ENCODE measurements around the gene LSM14A. TPM values are rescaled to one million over a fixed set of nuclear protein-coding genes. Genes with fewer than 3 reads are reported as not detected.

The LSM14A gene
- total RNA-seq, 1 experiment from 2014 or later, result 161 TPM

DNA sequence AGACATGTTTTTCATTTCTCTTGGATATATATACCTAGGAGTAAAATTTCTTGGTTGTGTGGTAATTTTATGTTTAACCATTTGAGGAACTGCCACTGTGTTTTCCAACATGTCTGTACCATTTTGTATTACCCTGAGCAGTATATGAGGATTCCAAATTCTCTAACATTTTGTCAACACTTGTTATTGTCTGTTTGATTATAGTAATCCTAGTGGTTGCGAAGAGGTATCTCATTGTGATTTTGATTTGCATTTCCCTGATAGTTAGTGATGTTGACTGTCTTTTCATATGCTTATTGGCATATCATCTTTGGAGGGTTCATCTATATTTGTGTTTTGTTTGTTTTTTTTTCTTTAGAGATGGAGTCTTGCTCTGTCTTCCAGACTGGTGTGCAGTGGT, 103.4 kb downstream of the LSM14A start (continued):
- TF ChIP-seq, protein P1, sequence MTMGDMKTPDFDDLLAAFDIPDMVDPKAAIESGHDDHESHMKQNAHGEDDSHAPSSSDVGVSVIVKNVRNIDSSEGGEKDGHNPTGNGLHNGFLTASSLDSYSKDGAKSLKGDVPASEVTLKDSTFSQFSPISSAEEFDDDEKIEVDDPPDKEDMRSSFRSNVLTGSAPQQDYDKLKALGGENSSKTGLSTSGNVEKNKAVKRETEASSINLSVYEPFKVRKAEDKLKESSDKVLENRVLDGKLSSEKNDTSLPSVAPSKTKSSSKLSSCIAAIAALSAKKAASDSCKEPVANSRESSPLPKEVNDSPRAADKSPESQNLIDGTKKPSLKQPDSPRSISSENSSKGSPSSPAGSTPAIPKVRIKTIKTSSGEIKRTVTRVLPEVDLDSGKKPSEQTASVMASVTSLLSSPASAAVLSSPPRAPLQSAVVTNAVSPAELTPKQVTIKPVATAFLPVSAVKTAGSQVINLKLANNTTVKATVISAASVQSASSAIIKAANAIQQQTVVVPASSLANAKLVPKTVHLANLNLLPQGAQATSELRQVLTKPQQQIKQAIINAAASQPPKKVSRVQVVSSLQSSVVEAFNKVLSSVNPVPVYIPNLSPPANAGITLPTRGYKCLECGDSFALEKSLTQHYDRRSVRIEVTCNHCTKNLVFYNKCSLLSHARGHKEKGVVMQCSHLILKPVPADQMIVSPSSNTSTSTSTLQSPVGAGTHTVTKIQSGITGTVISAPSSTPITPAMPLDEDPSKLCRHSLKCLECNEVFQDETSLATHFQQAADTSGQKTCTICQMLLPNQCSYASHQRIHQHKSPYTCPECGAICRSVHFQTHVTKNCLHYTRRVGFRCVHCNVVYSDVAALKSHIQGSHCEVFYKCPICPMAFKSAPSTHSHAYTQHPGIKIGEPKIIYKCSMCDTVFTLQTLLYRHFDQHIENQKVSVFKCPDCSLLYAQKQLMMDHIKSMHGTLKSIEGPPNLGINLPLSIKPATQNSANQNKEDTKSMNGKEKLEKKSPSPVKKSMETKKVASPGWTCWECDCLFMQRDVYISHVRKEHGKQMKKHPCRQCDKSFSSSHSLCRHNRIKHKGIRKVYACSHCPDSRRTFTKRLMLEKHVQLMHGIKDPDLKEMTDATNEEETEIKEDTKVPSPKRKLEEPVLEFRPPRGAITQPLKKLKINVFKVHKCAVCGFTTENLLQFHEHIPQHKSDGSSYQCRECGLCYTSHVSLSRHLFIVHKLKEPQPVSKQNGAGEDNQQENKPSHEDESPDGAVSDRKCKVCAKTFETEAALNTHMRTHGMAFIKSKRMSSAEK (CRISPR knock-in tag; IDR thresholded peaks at IDR 0.05; ENCODE audit: borderline replicate concordance), result no peak
- TF ChIP-seq, protein P2, sequence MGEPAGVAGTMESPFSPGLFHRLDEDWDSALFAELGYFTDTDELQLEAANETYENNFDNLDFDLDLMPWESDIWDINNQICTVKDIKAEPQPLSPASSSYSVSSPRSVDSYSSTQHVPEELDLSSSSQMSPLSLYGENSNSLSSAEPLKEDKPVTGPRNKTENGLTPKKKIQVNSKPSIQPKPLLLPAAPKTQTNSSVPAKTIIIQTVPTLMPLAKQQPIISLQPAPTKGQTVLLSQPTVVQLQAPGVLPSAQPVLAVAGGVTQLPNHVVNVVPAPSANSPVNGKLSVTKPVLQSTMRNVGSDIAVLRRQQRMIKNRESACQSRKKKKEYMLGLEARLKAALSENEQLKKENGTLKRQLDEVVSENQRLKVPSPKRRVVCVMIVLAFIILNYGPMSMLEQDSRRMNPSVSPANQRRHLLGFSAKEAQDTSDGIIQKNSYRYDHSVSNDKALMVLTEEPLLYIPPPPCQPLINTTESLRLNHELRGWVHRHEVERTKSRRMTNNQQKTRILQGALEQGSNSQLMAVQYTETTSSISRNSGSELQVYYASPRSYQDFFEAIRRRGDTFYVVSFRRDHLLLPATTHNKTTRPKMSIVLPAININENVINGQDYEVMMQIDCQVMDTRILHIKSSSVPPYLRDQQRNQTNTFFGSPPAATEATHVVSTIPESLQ (CRISPR knock-in tag; IDR thresholded peaks at IDR 0.05), result no peak
- TF ChIP-seq PRDM15 (CRISPR knock-in tag; IDR thresholded peaks at IDR 0.05) (no peak), ETV6 (CRISPR knock-in tag; IDR thresholded peaks at IDR 0.05) (no peak), RELA (CRISPR knock-in tag; IDR thresholded peaks at IDR 0.05; ENCODE audit: borderline replicate concordance) (no peak), TEAD4 (CRISPR knock-in tag; IDR thresholded peaks at IDR 0.05) (no peak), TEAD1 (CRISPR knock-in tag; IDR thresholded peaks at IDR 0.05) (no peak), NR2C2 (CRISPR knock-in tag; IDR thresholded peaks at IDR 0.05) (no peak)

DNA sequence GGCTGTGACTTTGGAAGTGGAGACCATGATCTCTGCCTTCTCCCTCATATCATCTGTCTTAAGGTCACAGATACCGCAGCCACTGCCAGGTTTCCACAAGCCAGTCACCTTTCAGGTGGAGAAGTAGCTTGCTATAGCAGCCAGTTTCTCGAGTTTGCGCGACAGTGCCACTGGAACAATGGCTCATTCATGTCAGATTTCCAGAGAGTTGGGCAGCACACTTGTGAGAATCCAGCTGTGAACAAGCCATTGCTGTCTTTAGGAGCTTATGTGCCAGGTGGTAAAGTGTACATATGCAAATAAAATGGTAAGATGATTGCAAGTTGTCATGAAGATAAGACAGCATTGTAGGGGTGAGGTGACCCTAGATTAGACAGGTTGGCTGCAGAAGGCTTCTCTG, 104.3 kb downstream of the LSM14A start:
- Mint-ChIP-seq H3K4me3 (no peak overlapping the region), H3K27ac (peak overlapping the region; percentile 11), H3K9me3 (peaks cover 11% of the 10 kb centered on the region), H3K36me3 (peaks cover 7% of the 10 kb centered on the region; the same call in 1 of the 2 replicates), H3K27me3 (ENCODE audit: low read depth) (no peaks in the 10 kb centered on the region), H3K4me1 (peaks cover 4% of the 10 kb centered on the region)
- TF ChIP-seq FOXP4 (CRISPR knock-in tag; IDR thresholded peaks at IDR 0.05) (no peak), PRRX2 (CRISPR knock-in tag; IDR thresholded peaks at IDR 0.05) (no peak)
- TF ChIP-seq, protein P3, sequence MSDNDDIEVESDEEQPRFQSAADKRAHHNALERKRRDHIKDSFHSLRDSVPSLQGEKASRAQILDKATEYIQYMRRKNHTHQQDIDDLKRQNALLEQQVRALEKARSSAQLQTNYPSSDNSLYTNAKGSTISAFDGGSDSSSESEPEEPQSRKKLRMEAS (CRISPR knock-in tag; IDR thresholded peaks at IDR 0.05), result no peak
- TF ChIP-seq, protein P4, sequence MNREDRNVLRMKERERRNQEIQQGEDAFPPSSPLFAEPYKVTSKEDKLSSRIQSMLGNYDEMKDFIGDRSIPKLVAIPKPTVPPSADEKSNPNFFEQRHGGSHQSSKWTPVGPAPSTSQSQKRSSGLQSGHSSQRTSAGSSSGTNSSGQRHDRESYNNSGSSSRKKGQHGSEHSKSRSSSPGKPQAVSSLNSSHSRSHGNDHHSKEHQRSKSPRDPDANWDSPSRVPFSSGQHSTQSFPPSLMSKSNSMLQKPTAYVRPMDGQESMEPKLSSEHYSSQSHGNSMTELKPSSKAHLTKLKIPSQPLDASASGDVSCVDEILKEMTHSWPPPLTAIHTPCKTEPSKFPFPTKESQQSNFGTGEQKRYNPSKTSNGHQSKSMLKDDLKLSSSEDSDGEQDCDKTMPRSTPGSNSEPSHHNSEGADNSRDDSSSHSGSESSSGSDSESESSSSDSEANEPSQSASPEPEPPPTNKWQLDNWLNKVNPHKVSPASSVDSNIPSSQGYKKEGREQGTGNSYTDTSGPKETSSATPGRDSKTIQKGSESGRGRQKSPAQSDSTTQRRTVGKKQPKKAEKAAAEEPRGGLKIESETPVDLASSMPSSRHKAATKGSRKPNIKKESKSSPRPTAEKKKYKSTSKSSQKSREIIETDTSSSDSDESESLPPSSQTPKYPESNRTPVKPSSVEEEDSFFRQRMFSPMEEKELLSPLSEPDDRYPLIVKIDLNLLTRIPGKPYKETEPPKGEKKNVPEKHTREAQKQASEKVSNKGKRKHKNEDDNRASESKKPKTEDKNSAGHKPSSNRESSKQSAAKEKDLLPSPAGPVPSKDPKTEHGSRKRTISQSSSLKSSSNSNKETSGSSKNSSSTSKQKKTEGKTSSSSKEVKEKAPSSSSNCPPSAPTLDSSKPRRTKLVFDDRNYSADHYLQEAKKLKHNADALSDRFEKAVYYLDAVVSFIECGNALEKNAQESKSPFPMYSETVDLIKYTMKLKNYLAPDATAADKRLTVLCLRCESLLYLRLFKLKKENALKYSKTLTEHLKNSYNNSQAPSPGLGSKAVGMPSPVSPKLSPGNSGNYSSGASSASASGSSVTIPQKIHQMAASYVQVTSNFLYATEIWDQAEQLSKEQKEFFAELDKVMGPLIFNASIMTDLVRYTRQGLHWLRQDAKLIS (CRISPR knock-in tag; IDR thresholded peaks at IDR 0.05; ENCODE audit: borderline replicate concordance), result no peak
- ChIA-PET CTCF (no interaction called here), POLR2A (no interaction called here)
- no peak for ATAC-seq
- DNase-seq (ENCODE audit: low spot score), result no peak
